ENCODE measurements around the gene S100B.
"Not testable (repeated sequence)": the region's sequence is repeated elsewhere in the genome, so short reads cannot be mapped to it uniquely, and the experiment has no call there.

The S100B gene

GRCh38 chr21:46598581-46599572, 6.0 kb downstream of the S100B start:
- no peak for DNase-seq

- DNase-seq = no peak
Observed at GRCh38 chr21:46597896-46598343, 7.0 kb downstream of the S100B start.

- DNase-seq = no peak
Observed at GRCh38 chr21:46597031-46597430, 7.9 kb downstream of the S100B start.

- DNase-seq = no peak
Observed at GRCh38 chr21:46596201-46596600, 8.7 kb downstream of the S100B start.

GRCh38 chr21:46594276-46594675, 10.6 kb downstream of the S100B start:
- DNase-seq = no peak

- no peak for DNase-seq
Observed at GRCh38 chr21:46585191-46585953, 19.5 kb downstream of the S100B start.

GRCh38 chr21:46581780-46582307, 23.0 kb downstream of the S100B start:
- DNase-seq = no peak

- DNase-seq = not testable (repeated sequence)
Observed at GRCh38 chr21:46579394-46579793, 25.5 kb downstream of the S100B start.

- DNase-seq = not testable (repeated sequence)
Observed at GRCh38 chr21:46577786-46578185, 27.1 kb downstream of the S100B start.

- DNase-seq = no peak
Observed at GRCh38 chr21:46572850-46573249, 32.0 kb downstream of the S100B start.

- no peak for DNase-seq
Observed at GRCh38 chr21:46570631-46571030, 34.3 kb downstream of the S100B start.

- DNase-seq = no peak
Observed at GRCh38 chr21:46570119-46570518, 34.8 kb downstream of the S100B start.

- no peak for DNase-seq
Observed at GRCh38 chr21:46569081-46569480, 35.8 kb downstream of the S100B start.

GRCh38 chr21:46568562-46568961, 36.3 kb downstream of the S100B start:
- no peak for DNase-seq

- no peak for DNase-seq
Observed at GRCh38 chr21:46567348-46567747, 37.5 kb downstream of the S100B start.

GRCh38 chr21:46564391-46564790, 40.5 kb downstream of the S100B start:
- DNase-seq = no peak

- no peak for DNase-seq
Observed at GRCh38 chr21:46562964-46563607, 41.8 kb downstream of the S100B start.

- DNase-seq = no peak
Observed at GRCh38 chr21:46562472-46562871, 42.4 kb downstream of the S100B start.

GRCh38 chr21:46561445-46562090, 43.3 kb downstream of the S100B start:
- DNase-seq = no peak

- no peak for DNase-seq
Observed at GRCh38 chr21:46560568-46561444, 44.1 kb downstream of the S100B start.

- DNase-seq = no peak
Observed at GRCh38 chr21:46559291-46559983, 45.4 kb downstream of the S100B start.

Data from GF-D8 (cell line).